Breast epithelium (tissue), 3 donors: ENCODE measurements around the gene ITPR2.
"Not testable (repeated sequence)": the region's sequence is repeated elsewhere in the genome, so short reads cannot be mapped to it uniquely, and the experiment has no call there.

ENCODE experiments used
- CTCF ChIP-seq, 3 donors: fragments of 450-650 bp; IDR thresholded peaks; one replicate each; pipeline ENCODE4 v1.5.1; 2016 to 2017; ENCODE audit warnings: antibody characterized with exemption in 3 of 3, mild to moderate bottlenecking in 3 of 3, moderate library complexity in 3 of 3
- POLR2A ChIP-seq: fragments of 450-650 bp; IDR thresholded peaks from one replicate; pipeline ENCODE4 v1.6.1; 2016; ENCODE audit warnings: antibody characterized with exemption, mild to moderate bottlenecking, moderate library complexity
- POLR2AphosphoS5 ChIP-seq, 3 donors: sonication (generic); formaldehyde crosslinking; IDR thresholded peaks; one replicate each; pipeline ENCODE4 v1.6.1; 2017; ENCODE audit warnings: antibody characterized with exemption in 3 of 3

DNA sequence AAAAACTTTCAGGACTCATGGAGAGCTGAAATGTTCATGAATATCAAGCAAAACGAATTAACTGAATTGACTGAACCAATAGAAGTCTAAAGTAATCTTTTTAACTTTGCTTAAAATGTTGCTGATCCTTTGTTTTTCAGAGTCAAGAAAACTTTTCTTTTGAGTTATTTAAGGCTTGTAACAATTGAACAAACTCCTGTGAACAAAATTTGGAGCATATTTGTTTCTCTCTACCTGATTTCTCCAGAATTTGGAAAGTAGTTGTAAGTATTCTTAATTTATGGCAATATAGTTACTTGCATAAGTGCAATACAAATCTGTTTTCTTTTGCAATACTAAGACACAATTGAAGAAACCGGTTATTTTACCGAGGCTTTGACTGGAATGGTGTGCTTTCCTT is 77.6 kb downstream of the ITPR2 start:
- not testable (repeated sequence) for TF ChIP-seq POLR2A; CTCF (IDR thresholded peaks at IDR 0.05); POLR2AphosphoS5 (IDR thresholded peaks at IDR 0.05)
